GM23248 (cell line): ENCODE data around the gene TRPC4AP.

Experiments
- EZH2 ChIP-seq: fragments of 200-600 bp; sonication (generic); IDR thresholded peaks from 2 replicates; pipeline ENCODE4 v1.6.1; 2018; ENCODE audit warnings: antibody characterized with exemption, mild to moderate bottlenecking; ENCODE audit not compliant: insufficient read depth, poor library complexity, severe bottlenecking
- EZH2phosphoT487 ChIP-seq: fragments of 200-600 bp; sonication (generic); IDR thresholded peaks from 2 replicates; pipeline ENCODE4 v1.6.1; 2018; ENCODE audit warnings: antibody characterized with exemption, moderate library complexity, mild to moderate bottlenecking, low read depth; ENCODE audit not compliant: insufficient read depth

GRCh38 chr20:35077872-35078271 is 14.7 kb downstream of the TRPC4AP start:
- TF ChIP-seq EZH2phosphoT487 = no peak
- TF ChIP-seq EZH2 = no peak
